HEK293 (cell line): ENCODE results near the gene CDYL2.

Experiments used
- CTCF ChIA-PET: fragments of 350-600 bp; formaldehyde crosslinking; extraction: SDS; loops from one replicate; lab custom pipeline; 2021; ENCODE audit warnings: antibody characterized with exemption; lab: Yijun Ruan, JAX
- POLR2A ChIA-PET: fragments of 300-600 bp; formaldehyde crosslinking; extraction: SDS; loops from one replicate; lab custom pipeline; 2020; ENCODE audit warnings: antibody characterized with exemption, inconsistent platforms; lab: Yijun Ruan, JAX
- H3K27ac ChIP-seq: fragments of 200-500 bp; sonication (Bioruptor generic); 2 replicates; pipeline ENCODE4 v1.5.1; 2014; ENCODE audit warnings: low read depth, low read length, control low read depth, inconsistent platforms; ENCODE audit errors: extremely low read depth
- H3K36me3 ChIP-seq, 2 experiments: fragments of 200-500 bp in 1 of 2; sonication (Bioruptor generic) in 1 of 2; 1 replicate in 1 of 2; 2 replicates in 1 of 2; pipeline ENCODE4 v1.5.1; 2014 to 2017; ENCODE audit warnings: inconsistent platforms in 2 of 2, low read length in 2 of 2; ENCODE audit not compliant: control insufficient read depth in 2 of 2, insufficient read depth in 1 of 2
- H3K4me1 ChIP-seq: fragments of 200-500 bp; sonication (Bioruptor generic); 2 replicates; pipeline ENCODE4 v1.5.1; 2014; ENCODE audit warnings: mild to moderate bottlenecking, low read length, inconsistent platforms; ENCODE audit not compliant: control insufficient read depth, insufficient read depth
- H3K4me3 ChIP-seq: 2 replicates; pipeline ENCODE4 v1.5.1; 2011; ENCODE audit warnings: low read depth, mild to moderate bottlenecking, control low read depth, low read length, moderate library complexity
- H3K9me3 ChIP-seq: fragments of 200-500 bp; sonication (Bioruptor generic); 2 replicates; pipeline ENCODE4 v1.5.1; 2014; ENCODE audit warnings: low read depth, low read length, inconsistent platforms; ENCODE audit not compliant: control insufficient read depth, insufficient read depth
- KLF10 ChIP-seq: fragments of 450-650 bp; IDR thresholded peaks from 2 replicates; pipeline ENCODE4 v1.5.1; 2018; ENCODE audit warnings: missing biosample characterization, mild to moderate bottlenecking, missing genetic modification characterization
- MYNN ChIP-seq: fragments of 450-650 bp; formaldehyde crosslinking; IDR thresholded peaks from 2 replicates; pipeline ENCODE4 v1.5.1; 2016; ENCODE audit warnings: missing biosample characterization, missing genetic modification characterization, borderline replicate concordance
- PRDM4 ChIP-seq: fragments of 450-650 bp; formaldehyde crosslinking; IDR thresholded peaks from 2 replicates; pipeline ENCODE4 v1.5.1; 2017; ENCODE audit warnings: missing biosample characterization, missing genetic modification characterization
- REPIN1 ChIP-seq: fragments of 450-650 bp; formaldehyde crosslinking; IDR thresholded peaks from 2 replicates; pipeline ENCODE4 v1.5.1; 2017; ENCODE audit warnings: missing biosample characterization, missing genetic modification characterization, low read depth
- ZBTB7A ChIP-seq: fragments of 450-650 bp; formaldehyde crosslinking; IDR thresholded peaks from 2 replicates; pipeline ENCODE4 v1.5.1; 2016; ENCODE audit warnings: low read depth, missing biosample characterization, missing genetic modification characterization
- ZEB2 ChIP-seq: fragments of 450-650 bp; formaldehyde crosslinking; IDR thresholded peaks from 2 replicates; pipeline ENCODE4 v1.5.1; 2016; ENCODE audit warnings: missing biosample characterization, missing genetic modification characterization
- ZFP69B ChIP-seq: fragments of 450-650 bp; formaldehyde crosslinking; IDR thresholded peaks from 2 replicates; pipeline ENCODE4 v1.5.1; 2016; ENCODE audit warnings: missing biosample characterization, missing genetic modification characterization
- ZNF121 ChIP-seq: fragments of 450-650 bp; formaldehyde crosslinking; IDR thresholded peaks from 2 replicates; pipeline ENCODE4 v1.5.1; 2016; ENCODE audit warnings: missing biosample characterization, missing genetic modification characterization
- ZNF148 ChIP-seq: fragments of 450-650 bp; formaldehyde crosslinking; IDR thresholded peaks from 2 replicates; pipeline ENCODE4 v1.5.0; 2017; ENCODE audit warnings: missing biosample characterization, missing genetic modification characterization, borderline replicate concordance
- ZNF350 ChIP-seq: fragments of 450-650 bp; formaldehyde crosslinking; IDR thresholded peaks from 2 replicates; pipeline ENCODE4 v1.5.0; 2017; ENCODE audit warnings: missing biosample characterization, mild to moderate bottlenecking, missing genetic modification characterization
- ZNF404 ChIP-seq: fragments of 450-650 bp; formaldehyde crosslinking; IDR thresholded peaks from 2 replicates; pipeline ENCODE4 v1.5.1; 2017; ENCODE audit warnings: missing biosample characterization, missing genetic modification characterization
- ZNF416 ChIP-seq: fragments of 450-650 bp; formaldehyde crosslinking; IDR thresholded peaks from 2 replicates; pipeline ENCODE4 v1.5.1; 2016; ENCODE audit warnings: missing biosample characterization, missing genetic modification characterization
- ZNF423 ChIP-seq: fragments of 450-650 bp; formaldehyde crosslinking; IDR thresholded peaks from 2 replicates; pipeline ENCODE4 v1.5.1; 2016; ENCODE audit warnings: missing biosample characterization, missing genetic modification characterization
- ZNF513 ChIP-seq: fragments of 450-650 bp; IDR thresholded peaks from 2 replicates; pipeline ENCODE4 v1.5.1; 2018; ENCODE audit warnings: missing biosample characterization, missing genetic modification characterization
- ZNF571 ChIP-seq: fragments of 450-650 bp; formaldehyde crosslinking; IDR thresholded peaks from 2 replicates; pipeline ENCODE4 v1.5.0; 2017; ENCODE audit warnings: missing biosample characterization, missing genetic modification characterization
- ZNF645 ChIP-seq: fragments of 450-650 bp; formaldehyde crosslinking; IDR thresholded peaks from 2 replicates; pipeline ENCODE4; 2016; ENCODE audit warnings: missing biosample characterization, missing genetic modification characterization
- ZNF658 ChIP-seq: fragments of 450-650 bp; formaldehyde crosslinking; IDR thresholded peaks from 2 replicates; pipeline ENCODE4; 2016; ENCODE audit warnings: missing biosample characterization, missing genetic modification characterization
- ZNF747 ChIP-seq: fragments of 450-650 bp; formaldehyde crosslinking; IDR thresholded peaks from 2 replicates; pipeline ENCODE4 v1.5.1; 2016; ENCODE audit warnings: missing biosample characterization, missing genetic modification characterization
- ZNF791 ChIP-seq: fragments of 450-650 bp; formaldehyde crosslinking; IDR thresholded peaks from 2 replicates; pipeline ENCODE4 v1.5.1; 2016; ENCODE audit warnings: missing biosample characterization, missing genetic modification characterization
- ZXDB ChIP-seq: fragments of 450-650 bp; formaldehyde crosslinking; IDR thresholded peaks from 2 replicates; pipeline ENCODE4 v1.5.1; 2016; ENCODE audit warnings: missing biosample characterization, missing genetic modification characterization
- TF ChIP-seq, protein P1 (sequence below): fragments of 450-650 bp; formaldehyde crosslinking; IDR thresholded peaks from 2 replicates; pipeline ENCODE4 v1.5.1; 2016; ENCODE audit warnings: missing biosample characterization, missing genetic modification characterization
- TF ChIP-seq, protein P2 (sequence below): fragments of 450-650 bp; formaldehyde crosslinking; IDR thresholded peaks from 2 replicates; pipeline ENCODE4 v1.5.1; 2016; ENCODE audit warnings: missing biosample characterization, missing genetic modification characterization
- TF ChIP-seq, protein P3 (sequence below): fragments of 450-650 bp; formaldehyde crosslinking; optimal IDR thresholded peaks from 2 replicates; pipeline ENCODE3; 2016; ENCODE audit warnings: missing biosample characterization, mild to moderate bottlenecking, missing genetic modification characterization

CDYL2 gene

DNA sequence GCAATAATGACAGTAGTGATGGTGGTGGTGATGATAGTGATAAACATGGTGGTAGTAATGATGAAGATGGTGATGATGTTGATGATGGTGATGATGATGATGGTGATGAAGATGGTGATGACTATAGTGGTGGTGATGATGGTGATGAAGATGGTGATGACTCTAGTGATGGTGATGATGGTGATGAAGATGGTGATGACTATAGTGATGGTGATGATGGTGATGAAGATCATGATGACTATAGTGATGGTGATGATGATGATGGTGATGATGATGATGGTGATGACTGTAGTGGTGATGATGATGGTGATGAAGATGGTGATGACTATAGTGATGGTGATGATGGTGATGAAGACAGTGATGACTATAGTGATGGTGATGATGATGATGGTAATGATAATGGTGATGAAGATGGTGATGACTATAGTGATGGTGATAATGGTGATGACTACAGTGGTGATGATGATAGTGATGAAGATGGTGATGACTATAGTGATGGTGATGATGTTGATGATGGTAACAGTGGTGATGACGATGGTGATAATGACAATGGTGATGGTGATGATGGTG lies 228.0 kb downstream of the CDYL2 start:
- CTCF ChIA-PET: no interaction called here
- peaks cover 18% of the 10 kb centered on the region for H3K4me1 ChIP-seq
- H3K9me3 ChIP-seq: no peaks in the 10 kb centered on the region
- POLR2A ChIA-PET: no interaction called here
- H3K36me3 ChIP-seq: no peaks in the 10 kb centered on the region
- no peak overlapping the region for H3K27ac ChIP-seq
- no peak overlapping the region for H3K4me3 ChIP-seq
- no peak for TF ChIP-seq ZFP69B (tag by site-specific recombination)
- TF ChIP-seq ZNF148: 0 out of 2 replicates have a peak, but pooled peaks have one; percentile 26
- no peak for TF ChIP-seq ZNF350
- TF ChIP-seq ZNF513: peak; percentile 98
- TF ChIP-seq PRDM4 (tag by site-specific recombination): no peak
- TF ChIP-seq ZNF571 (tag by site-specific recombination): no peak
- TF ChIP-seq, protein P1, sequence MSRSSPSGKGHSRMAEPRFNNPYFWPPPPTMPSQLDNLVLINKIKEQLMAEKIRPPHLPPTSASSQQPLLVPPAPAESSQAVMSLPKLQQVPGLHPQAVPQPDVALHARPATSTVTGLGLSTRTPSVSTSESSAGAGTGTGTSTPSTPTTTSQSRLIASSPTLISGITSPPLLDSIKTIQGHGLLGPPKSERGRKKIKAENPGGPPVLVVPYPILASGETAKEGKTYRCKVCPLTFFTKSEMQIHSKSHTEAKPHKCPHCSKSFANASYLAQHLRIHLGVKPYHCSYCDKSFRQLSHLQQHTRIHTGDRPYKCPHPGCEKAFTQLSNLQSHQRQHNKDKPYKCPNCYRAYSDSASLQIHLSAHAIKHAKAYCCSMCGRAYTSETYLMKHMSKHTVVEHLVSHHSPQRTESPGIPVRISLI (tag by site-specific recombination): no peak
- TF ChIP-seq KLF10 (tag by site-specific recombination): no peak
- no peak for TF ChIP-seq ZEB2 (tag by site-specific recombination)
- no peak for TF ChIP-seq MYNN
- TF ChIP-seq ZXDB (tag by site-specific recombination): no peak
- TF ChIP-seq, protein P2, sequence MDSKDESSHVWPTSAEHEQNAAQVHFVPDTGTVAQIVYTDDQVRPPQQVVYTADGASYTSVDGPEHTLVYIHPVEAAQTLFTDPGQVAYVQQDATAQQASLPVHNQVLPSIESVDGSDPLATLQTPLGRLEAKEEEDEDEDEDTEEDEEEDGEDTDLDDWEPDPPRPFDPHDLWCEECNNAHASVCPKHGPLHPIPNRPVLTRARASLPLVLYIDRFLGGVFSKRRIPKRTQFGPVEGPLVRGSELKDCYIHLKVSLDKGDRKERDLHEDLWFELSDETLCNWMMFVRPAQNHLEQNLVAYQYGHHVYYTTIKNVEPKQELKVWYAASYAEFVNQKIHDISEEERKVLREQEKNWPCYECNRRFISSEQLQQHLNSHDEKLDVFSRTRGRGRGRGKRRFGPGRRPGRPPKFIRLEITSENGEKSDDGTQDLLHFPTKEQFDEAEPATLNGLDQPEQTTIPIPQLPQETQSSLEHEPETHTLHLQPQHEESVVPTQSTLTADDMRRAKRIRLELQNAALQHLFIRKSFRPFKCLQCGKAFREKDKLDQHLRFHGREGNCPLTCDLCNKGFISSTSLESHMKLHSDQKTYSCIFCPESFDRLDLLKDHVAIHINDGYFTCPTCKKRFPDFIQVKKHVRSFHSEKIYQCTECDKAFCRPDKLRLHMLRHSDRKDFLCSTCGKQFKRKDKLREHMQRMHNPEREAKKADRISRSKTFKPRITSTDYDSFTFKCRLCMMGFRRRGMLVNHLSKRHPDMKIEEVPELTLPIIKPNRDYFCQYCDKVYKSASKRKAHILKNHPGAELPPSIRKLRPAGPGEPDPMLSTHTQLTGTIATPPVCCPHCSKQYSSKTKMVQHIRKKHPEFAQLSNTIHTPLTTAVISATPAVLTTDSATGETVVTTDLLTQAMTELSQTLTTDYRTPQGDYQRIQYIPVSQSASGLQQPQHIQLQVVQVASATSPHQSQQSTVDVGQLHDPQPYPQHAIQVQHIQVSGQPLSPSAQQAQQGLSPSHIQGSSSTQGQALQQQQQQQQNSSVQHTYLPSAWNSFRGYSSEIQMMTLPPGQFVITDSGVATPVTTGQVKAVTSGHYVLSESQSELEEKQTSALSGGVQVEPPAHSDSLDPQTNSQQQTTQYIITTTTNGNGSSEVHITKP (tag by site-specific recombination): no peak
- TF ChIP-seq, protein P3, sequence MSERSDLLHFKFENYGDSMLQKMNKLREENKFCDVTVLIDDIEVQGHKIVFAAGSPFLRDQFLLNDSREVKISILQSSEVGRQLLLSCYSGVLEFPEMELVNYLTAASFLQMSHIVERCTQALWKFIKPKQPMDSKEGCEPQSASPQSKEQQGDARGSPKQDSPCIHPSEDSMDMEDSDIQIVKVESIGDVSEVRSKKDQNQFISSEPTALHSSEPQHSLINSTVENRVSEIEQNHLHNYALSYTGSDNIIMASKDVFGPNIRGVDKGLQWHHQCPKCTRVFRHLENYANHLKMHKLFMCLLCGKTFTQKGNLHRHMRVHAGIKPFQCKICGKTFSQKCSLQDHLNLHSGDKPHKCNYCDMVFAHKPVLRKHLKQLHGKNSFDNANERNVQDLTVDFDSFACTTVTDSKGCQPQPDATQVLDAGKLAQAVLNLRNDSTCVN: no peak
- TF ChIP-seq ZBTB7A (tag by site-specific recombination): no peak
- TF ChIP-seq ZNF658 (tag by site-specific recombination): peak; percentile 95
- TF ChIP-seq REPIN1 (tag by site-specific recombination): no peak
- 0 out of 2 replicates have a peak, but pooled peaks have one; percentile 12 for TF ChIP-seq ZNF747
- TF ChIP-seq ZNF423 (tag by site-specific recombination): no peak
- no peak for TF ChIP-seq ZNF404 (tag by site-specific recombination)
- TF ChIP-seq ZNF121 (tag by site-specific recombination): no peak
- 0 out of 2 replicates have a peak, but pooled peaks have one; percentile 4 for TF ChIP-seq ZNF416 (tag by site-specific recombination)
- no peak for TF ChIP-seq ZNF645
- peak; percentile 20; the same call in 1 of the 2 replicates for TF ChIP-seq ZNF791 (tag by site-specific recombination)
